ENCODE results near the gene FCHO1. TPM values are rescaled to one million over a fixed set of nuclear protein-coding genes. Genes with fewer than 3 reads are reported as not detected.

FCHO1 gene
- total and polyA plus RNA-seq, 2 donors (not counting 3 experiments of a cell fraction or from before 2014, with no cell fraction given): 0.66 to 1.6 TPM

- Histone ChIP-seq H3K27ac (ENCODE audit: insufficient read depth, low read depth, low read length) (no peak overlapping the region), H3K9me1 (replicated peaks; ENCODE audit: control insufficient read depth, extremely low read depth, insufficient read depth, low read length) (no peaks in the 10 kb centered on the region), H3K4me2 (ENCODE audit: insufficient read depth, low read length) (no peak overlapping the region), H3K27me3 (ENCODE audit: control insufficient read depth in 2 of 2, insufficient read depth in 2 of 2, low read length in 2 of 2) (peaks cover 0 to 3% of the 10 kb centered on the region in 2 experiments), H4K20me1 (replicated peaks; ENCODE audit: control insufficient read depth, extremely low read depth, insufficient read depth, low read length) (no peaks in the 10 kb centered on the region), H3K4me3 (replicated peaks in 1 of 3; ENCODE audit: insufficient read depth in 1 of 3, low read depth in 1 of 3, low read length in 3 of 3) (no peak overlapping the region), H2AFZ (ENCODE audit: low read depth, low read length) (peak overlapping the region; percentile 29), H3K9ac (replicated peaks; ENCODE audit: extremely low read depth, insufficient read depth, low read length) (no peak overlapping the region), H3K36me3 (ENCODE audit: control insufficient read depth in 2 of 2, extremely low read depth in 1 of 2, insufficient read depth in 2 of 2, low read length in 2 of 2) (no peaks in the 10 kb centered on the region), H3K4me1 (ENCODE audit: control insufficient read depth, extremely low read depth, insufficient read depth, low read length) (peaks cover 13% of the 10 kb centered on the region), H3K79me2 (ENCODE audit: control insufficient read depth, insufficient read depth, low read length) (no peaks in the 10 kb centered on the region), H3K9me3 (replicated peaks; ENCODE audit: control insufficient read depth, insufficient read depth, low read length) (no peaks in the 10 kb centered on the region)
- DNase-seq (ENCODE audit: low read depth, low spot score) (no peak), FAIRE-seq (no peak)
- POLR2A ChIA-PET: interaction anchor here (0.6 to 1.3 kb wide), 2 partner anchors 30 to 111 kb away, joined by 4 to 7 read pairs; partner anchors contain the start of gene RPL18A
- intact Hi-C loops (cut with micrococcal nuclease) (no loop called here), dilution Hi-C loops (cut with MboI; ENCODE audit: extremely low pct_ligation_motif_present, low sequenced_read_pairs) (no loop called here)
- TF ChIP-seq POLR2A (IDR thresholded peaks at IDR 0.05; ENCODE audit: low read depth, low read length) (no peak), CTCF (IDR thresholded peaks at IDR 0.05; ENCODE audit: extremely low read depth in 1 of 2, insufficient read depth in 1 of 2, low read depth in 1 of 2, low read length in 2 of 2) (no peak)
- no TSS peak for BruUV-seq (replicated peaks)
- CTCF ChIA-PET: interaction anchor here (0.6 to 3.1 kb wide), 4 partner anchors 18 to 149 kb away, joined by 3 to 10 read pairs (median 6); partner anchors contain the start of genes JAK3 and RPL18A
These were observed 78.7 kb downstream of the FCHO1 start for GRCh38 chr19:17829855-17830566.
